Left lung (tissue), 10 donors: ENCODE measurements around the gene TESK2. TPM values are rescaled to one million over a fixed set of nuclear protein-coding genes. Genes with fewer than 3 reads are reported as not detected.

Experiments used
- ATAC-seq: fragments of 200-7000 bp; cut with Tn5 transposase; one replicate; pipeline ENCODE4 v1.9.1; 2020; ENCODE audit warnings: moderate library complexity
- DNase-seq, 4 donors: peaks; one replicate each; pipeline ENCODE4 v3.0.0-alpha.2; 2013 to 2020
- H3K27ac ChIP-seq, 2 donors: fragments of 200-600 bp; sonication (generic) in 1 of 2; one replicate each; pipeline versions ENCODE4 v1.5.0 to v1.8.0; 2020 to 2021
- H3K27me3 ChIP-seq, 2 donors: fragments of 200-600 bp; sonication (generic) in 1 of 2; one replicate each; pipeline versions ENCODE4 v1.5.0 to v1.8.0; 2020 to 2021
- H3K36me3 ChIP-seq, 2 donors: fragments of 200-600 bp; sonication (generic) in 1 of 2; one replicate each; pipeline versions ENCODE4 v1.5.0 to v1.8.0; 2020 to 2021
- H3K4me1 ChIP-seq, 2 donors: fragments of 200-600 bp; one replicate each; pipeline ENCODE4 v1.8.0; 2021
- H3K4me3 ChIP-seq, 2 donors: fragments of 200-600 bp; sonication (generic) in 1 of 2; one replicate each; pipeline versions ENCODE4 v1.5.0 to v1.8.0; 2020 to 2021; ENCODE audit warnings: mild to moderate bottlenecking in 1 of 2
- H3K9me3 ChIP-seq, 2 donors: fragments of 200-600 bp; sonication (generic) in 1 of 2; one replicate each; pipeline versions ENCODE4 v1.5.0 to v1.8.0; 2020 to 2021
- CTCF ChIP-seq, 2 donors: fragments of 200-600 bp; sonication (generic) in 1 of 2; IDR thresholded peaks; one replicate each; pipeline versions ENCODE4 v1.5.0 to v1.8.0; 2021; ENCODE audit warnings: antibody characterized with exemption in 2 of 2
- intact Hi-C, 2 donors: fragments of 100-400 bp; cut with DNase I; formaldehyde crosslinking; loops; one replicate each; pipeline versions ENCODE4 v1.11.2 to v1.14.2; 2022
- polyA plus RNA-seq, 6 donors: library from polyadenylated mRNA; unstranded; fragments of 120-200 nt; gene quantifications; one replicate each; pipeline ENCODE4 v1.2.1, GENCODE V29; 2013; ENCODE audit not compliant: insufficient read length in 6 of 6
- total RNA-seq, 2 donors: library from RNA; stranded (reverse); fragmentation: NEBNext Ultra II Directional; extraction: Animal tissue kit (Norgen Biotek cat#: 25700); gene quantifications; one replicate each; pipeline ENCODE4 v1.2.1, GENCODE V29; 2021
- donor health status: DM: no; HTN: yes; CAD: no.
- donor health status: DM: no; HTN: no; CAD: no.

TESK2 gene
- total and polyA plus RNA-seq, 8 donors, result 4.3 to 12.5 (median 9.2) TPM

- Histone ChIP-seq H3K9me3 (no peaks in the 10 kb centered on the region), H3K27me3 (no peaks in the 10 kb centered on the region), H3K4me1 (peaks cover 10 to 14% of the 10 kb centered on the region in 2 donors), H3K27ac (no peak overlapping the region), H3K4me3 (no peak overlapping the region), H3K36me3 (peaks cover 0 to 3% of the 10 kb centered on the region in 2 donors)
- ATAC-seq (peak; percentile 46), DNase-seq (no peak)
- intact Hi-C loops, result no loop called here
- TF ChIP-seq CTCF (IDR thresholded peaks at IDR 0.05), result no peak
Measured at GRCh38 chr1:45356186-45356585, 134.8 kb downstream of the TESK2 start.

GRCh38 chr1:45355683-45356082, 135.3 kb downstream of the TESK2 start:
- intact Hi-C loops, result no loop called here
- H3K36me3 ChIP-seq, result peaks cover 0 to 3% of the 10 kb centered on the region in 2 donors
- DNase-seq (no peak), ATAC-seq (no peak)
- H3K27me3 ChIP-seq, result no peaks in the 10 kb centered on the region
- H3K4me1 ChIP-seq, result peaks cover 8 to 9% of the 10 kb centered on the region in 2 donors
- H3K4me3 ChIP-seq, result no peak overlapping the region
- no peak for TF ChIP-seq CTCF (IDR thresholded peaks at IDR 0.05)
- H3K9me3 ChIP-seq, result no peaks in the 10 kb centered on the region
- H3K27ac ChIP-seq, result no peak overlapping the region

GRCh38 chr1:45354838-45355237, 136.1 kb downstream of the TESK2 start:
- DNase-seq, result no peak
- H3K36me3 ChIP-seq, result peaks cover 0 to 3% of the 10 kb centered on the region in 2 donors
- intact Hi-C loops, result no loop called here

GRCh38 chr1:45353685-45354084, 137.3 kb downstream of the TESK2 start:
- Histone ChIP-seq H3K4me3 (no peak overlapping the region), H3K9me3 (no peaks in the 10 kb centered on the region), H3K27me3 (no peaks in the 10 kb centered on the region), H3K27ac (no peak overlapping the region), H3K36me3 (peaks cover 0 to 3% of the 10 kb centered on the region in 2 donors), H3K4me1 (peaks cover 3 to 5% of the 10 kb centered on the region in 2 donors)
- intact Hi-C loops, result no loop called here
- no peak for DNase-seq
- TF ChIP-seq CTCF (IDR thresholded peaks at IDR 0.05), result no peak
- no peak for ATAC-seq

More at GRCh38 chr1:45354838-45355237, 136.1 kb downstream of the TESK2 start:
- no peak for ATAC-seq
- no peak overlapping the region for H3K4me3 ChIP-seq
- H3K9me3 ChIP-seq, result no peaks in the 10 kb centered on the region
- no peaks in the 10 kb centered on the region for H3K27me3 ChIP-seq
- peaks cover 0 to under 1% of the 10 kb centered on the region in 2 donors for H3K4me1 ChIP-seq
- H3K27ac ChIP-seq, result no peak overlapping the region
- TF ChIP-seq CTCF (IDR thresholded peaks at IDR 0.05), result no peak

- TF ChIP-seq CTCF (IDR thresholded peaks at IDR 0.05), result no peak
- Histone ChIP-seq H3K4me1 (peaks cover 9 to 11% of the 10 kb centered on the region in 2 donors), H3K27ac (no peak overlapping the region), H3K27me3 (no peaks in the 10 kb centered on the region), H3K4me3 (no peak overlapping the region), H3K9me3 (no peaks in the 10 kb centered on the region), H3K36me3 (peaks cover 0 to 10% of the 10 kb centered on the region in 2 donors)
- DNase-seq (no peak), ATAC-seq (no peak)
- intact Hi-C loops, result no loop called here
Measured at GRCh38 chr1:45351508-45351907, 139.5 kb downstream of the TESK2 start.
